Heart left ventricle (tissue), 16 donors: ENCODE measurements around the gene GPR151. TPM values are rescaled to one million over a fixed set of nuclear protein-coding genes. Genes with fewer than 3 reads are reported as not detected.

ENCODE experiments used
- ATAC-seq, 4 donors: fragments of 200-7000 bp; cut with Tn5 transposase; one replicate each; pipeline ENCODE4 v1.9.1; 2020 to 2022; ENCODE audit warnings: moderate library complexity in 4 of 4, mild to moderate bottlenecking in 3 of 4, moderate number of reproducible peaks in 1 of 4
- DNase-seq, 5 donors: peaks; one replicate each; pipeline ENCODE4 v3.0.0-alpha.2; 2020
- H3K27ac ChIP-seq, 12 donors: fragments of 200-600 bp; sonication (generic) in 4 of 12; one replicate each; pipeline versions ENCODE4 v1.5.0 to v1.8.0; 2016 to 2022; ENCODE audit warnings: mild to moderate bottlenecking in 2 of 12
- H3K27me3 ChIP-seq, 9 donors: fragments of 200-600 bp; sonication (generic) in 2 of 9; one replicate each; pipeline versions ENCODE4 v1.5.1 to v1.8.0; 2016 to 2022; ENCODE audit warnings: mild to moderate bottlenecking in 3 of 9
- H3K36me3 ChIP-seq, 9 donors: fragments of 200-600 bp; sonication (generic) in 2 of 9; one replicate each; pipeline versions ENCODE4 v1.5.0 to v1.8.0; 2018 to 2022; ENCODE audit warnings: mild to moderate bottlenecking in 2 of 9
- H3K4me1 ChIP-seq, 12 donors: fragments of 200-600 bp; sonication (generic) in 4 of 12; one replicate each; pipeline versions ENCODE4 v1.5.0 to v1.8.0; 2016 to 2022; ENCODE audit warnings: mild to moderate bottlenecking in 3 of 12
- H3K4me3 ChIP-seq, 12 donors: fragments of 200-600 bp; sonication (generic) in 4 of 12; one replicate each; pipeline versions ENCODE4 v1.5.0 to v1.8.0; 2017 to 2022; ENCODE audit warnings: mild to moderate bottlenecking in 9 of 12, moderate library complexity in 4 of 12
- H3K9me3 ChIP-seq, 12 donors: fragments of 200-600 bp; sonication (generic) in 4 of 12; one replicate each; pipeline versions ENCODE4 v1.5.0 to v1.8.0; 2016 to 2022; ENCODE audit warnings: mild to moderate bottlenecking in 1 of 12
- POLR2A ChIP-seq, 2 donors: fragments of 450-650 bp; IDR thresholded peaks; one replicate each; pipeline ENCODE4 v1.6.1; 2017; ENCODE audit warnings: antibody characterized with exemption in 2 of 2, mild to moderate bottlenecking in 2 of 2, moderate library complexity in 2 of 2
- WGBS, 4 donors: extraction: QIAGEN DNeasy Blood & Tissue Kit in 2 of 4; methylation state at CpG; one replicate each; pipeline versions ENCODE4 v1.1.5 to v1.1.7; 2013 to 2018; 5-methylcytosine and 5-hydroxymethylcytosine counted together
- intact Hi-C, 10 donors: fragments of 100-400 bp; cut with DNase I; formaldehyde crosslinking; loops; one replicate each; pipeline versions ENCODE4 v1.11.1 to v1.14.2; 2022
- polyA plus RNA-seq, 2 donors: library from polyadenylated mRNA; stranded (reverse); fragments of 200-250 nt; gene quantifications; one replicate each; pipeline ENCODE4 v1.2.3, GENCODE V29; 2013
- total RNA-seq, 9 donors: library from RNA; depleted of rRNA in 2 of 9; stranded (reverse); fragments of >200 nt in 2 of 9; fragmentation: NEBNext Ultra II Directional in 3 of 9; extraction: Animal tissue kit (Norgen Biotek cat#: 25700) in 3 of 9; gene quantifications; one replicate each; pipeline versions ENCODE4 v1.1.0 to v1.2.4, GENCODE V29; 2016 to 2023
- TF ChIP-seq, protein P1 (sequence below), 12 donors: fragments of 200-600 bp; sonication (generic) in 4 of 12; IDR thresholded peaks; one replicate each; pipeline versions ENCODE4 v1.5.0 to v1.8.0; 2018 to 2022; ENCODE audit warnings: antibody characterized with exemption in 12 of 12, mild to moderate bottlenecking in 5 of 12
- donor health status: ischemic (EF 13 %, LVEDD 7.1; RV severe dilation, severe dysfunction).
- donor health status: healthy with polysubstance abuse.
- donor health status: DM: no; HTN: yes; CAD: no.
- donor health status: DM: no; HTN: no; CAD: no.
- donor health status: ischemic (EF 25% LVEDD 6.9; RV normal size, moderate dysfunction).
- donor health status: ischemic (EF 25% LVEDD 5.7; RV mildly dilated, moderate dysfunction).
- donor health status: healthy.
- donor health status: DM: yes; HTN: yes; CAD: no.
- donor health status: ischemic (EF 35%, LVEDD 5.7; RV mildly dilated, moderate dysfunction).
- donor health status: nonischemic (EF 11% LVEDD 7.7; RV severe dilation, severe dysfunction).
- donor health status: DM: yes; HTN: yes; CAD: no.
- donor health status: PGD.
- donor health status: ischemic (EF 29% LVEDD 5.4; RV normal size, mild dysfunction).
- donor health status: nonischemic (EF 23%, LVEDD 6.1; RV moderate dilation, normal function).

GPR151 gene
- total and polyA plus RNA-seq, 11 donors: not detected

GRCh38 chr5:146540414-146540813 is 24.4 kb upstream of the GPR151 start:
- intact Hi-C loops: loop anchor here in 7 of 10 donors (2.0 to 5.0 kb wide), 3 partner anchors 426 to 647 kb away; no protein-coding TSS in a partner anchor
- H3K27ac ChIP-seq: no peak overlapping the region
- ATAC-seq: no peak
- no peak overlapping the region for H3K4me3 ChIP-seq
- no peaks in the 10 kb centered on the region for H3K36me3 ChIP-seq
- DNase-seq: no peak
- no peaks in the 10 kb centered on the region for H3K9me3 ChIP-seq
- WGBS, 4 donors: 73 to 95% (median 78%) methylated on average over 2 of the region's 2 CpGs
- peaks cover 0 to 8% (median 0%) of the 10 kb centered on the region in 12 donors for H3K4me1 ChIP-seq
- H3K27me3 ChIP-seq: no peaks in the 10 kb centered on the region
- TF ChIP-seq POLR2A (IDR thresholded peaks at IDR 0.05): no peak
- TF ChIP-seq, protein P1, sequence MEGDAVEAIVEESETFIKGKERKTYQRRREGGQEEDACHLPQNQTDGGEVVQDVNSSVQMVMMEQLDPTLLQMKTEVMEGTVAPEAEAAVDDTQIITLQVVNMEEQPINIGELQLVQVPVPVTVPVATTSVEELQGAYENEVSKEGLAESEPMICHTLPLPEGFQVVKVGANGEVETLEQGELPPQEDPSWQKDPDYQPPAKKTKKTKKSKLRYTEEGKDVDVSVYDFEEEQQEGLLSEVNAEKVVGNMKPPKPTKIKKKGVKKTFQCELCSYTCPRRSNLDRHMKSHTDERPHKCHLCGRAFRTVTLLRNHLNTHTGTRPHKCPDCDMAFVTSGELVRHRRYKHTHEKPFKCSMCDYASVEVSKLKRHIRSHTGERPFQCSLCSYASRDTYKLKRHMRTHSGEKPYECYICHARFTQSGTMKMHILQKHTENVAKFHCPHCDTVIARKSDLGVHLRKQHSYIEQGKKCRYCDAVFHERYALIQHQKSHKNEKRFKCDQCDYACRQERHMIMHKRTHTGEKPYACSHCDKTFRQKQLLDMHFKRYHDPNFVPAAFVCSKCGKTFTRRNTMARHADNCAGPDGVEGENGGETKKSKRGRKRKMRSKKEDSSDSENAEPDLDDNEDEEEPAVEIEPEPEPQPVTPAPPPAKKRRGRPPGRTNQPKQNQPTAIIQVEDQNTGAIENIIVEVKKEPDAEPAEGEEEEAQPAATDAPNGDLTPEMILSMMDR (IDR thresholded peaks at IDR 0.05): no peak

DNA sequence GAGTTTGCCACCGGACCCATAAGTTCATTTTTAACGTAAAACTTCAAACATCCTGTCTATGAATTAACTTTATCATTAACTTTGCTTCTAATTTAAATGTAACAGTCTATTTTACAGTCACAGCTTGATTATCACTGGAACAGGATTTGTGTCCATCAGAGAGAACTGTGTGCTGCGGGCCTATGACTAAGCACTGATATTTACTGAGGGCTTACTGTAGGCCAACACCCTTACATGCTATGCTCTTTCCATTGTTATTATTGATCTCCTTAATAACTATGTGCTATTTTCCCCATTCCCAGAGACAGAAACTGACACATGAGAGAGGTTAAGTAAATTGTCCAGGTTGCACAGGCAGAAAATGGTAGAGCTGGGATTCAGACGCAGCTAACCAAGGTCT is 24.0 kb upstream of the GPR151 start:
- no peak for ATAC-seq

DNA sequence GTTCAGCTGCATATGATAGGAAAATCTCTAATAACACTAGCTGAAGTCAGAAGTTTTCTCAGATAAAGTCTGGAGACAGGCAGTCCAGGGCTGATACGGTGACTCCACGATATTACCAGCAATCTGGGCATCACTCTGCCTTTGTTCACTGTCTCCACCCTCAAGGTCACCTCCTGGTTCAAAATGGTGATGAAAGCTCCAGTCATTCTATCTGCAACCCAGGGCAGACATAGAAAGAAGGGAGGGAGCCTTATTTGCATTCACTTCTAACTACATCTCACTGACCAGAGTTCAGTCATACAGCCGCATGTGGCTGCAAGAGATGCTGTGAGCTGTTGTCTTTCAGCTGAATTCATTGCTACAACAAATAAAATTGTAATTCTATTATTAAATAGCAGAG is 22.4 kb upstream of the GPR151 start:
- Histone ChIP-seq H3K27me3 (no peaks in the 10 kb centered on the region), H3K4me1 (peaks cover 0 to 8% (median 0%) of the 10 kb centered on the region in 12 donors), H3K27ac (no peak overlapping the region), H3K36me3 (no peaks in the 10 kb centered on the region), H3K4me3 (no peak overlapping the region), H3K9me3 (no peaks in the 10 kb centered on the region)
- ATAC-seq: no peak
- WGBS, 4 donors: 39 to 75% (median 55%) methylated on average over 3 of the region's 3 CpGs
- no peak for DNase-seq
- intact Hi-C loops: no loop called here
- TF ChIP-seq, protein P1 (IDR thresholded peaks at IDR 0.05): no peak
- no peak for TF ChIP-seq POLR2A (IDR thresholded peaks at IDR 0.05)

More for the DNA sequence above, 24.0 kb upstream of the GPR151 start:
- intact Hi-C loops: loop anchor here in 7 of 10 donors (2.0 to 5.0 kb wide), 3 partner anchors 427 to 647 kb away; no protein-coding TSS in a partner anchor
- peaks cover 0 to 8% (median 0%) of the 10 kb centered on the region in 12 donors for H3K4me1 ChIP-seq
- H3K9me3 ChIP-seq: no peaks in the 10 kb centered on the region
- TF ChIP-seq, protein P1 (IDR thresholded peaks at IDR 0.05): no peak
- TF ChIP-seq POLR2A (IDR thresholded peaks at IDR 0.05): no peak
- no peak overlapping the region for H3K4me3 ChIP-seq
- H3K36me3 ChIP-seq: no peaks in the 10 kb centered on the region
- H3K27ac ChIP-seq: no peak overlapping the region
- no peaks in the 10 kb centered on the region for H3K27me3 ChIP-seq
- DNase-seq: no peak
- 90 to 96% (median 94%) methylated on average over 4 of the region's 4 CpGs for WGBS, 4 donors

GRCh38 chr5:146533882-146534281 is 17.9 kb upstream of the GPR151 start:
- no peaks in the 10 kb centered on the region for H3K36me3 ChIP-seq
- no peak overlapping the region for H3K4me3 ChIP-seq
- no peak for ATAC-seq
- no peaks in the 10 kb centered on the region for H3K4me1 ChIP-seq
- whole genome bisulfite sequencing, 4 donors: 0% methylated on average over 1 of the region's 1 CpG
- H3K27me3 ChIP-seq: no peaks in the 10 kb centered on the region
- no peaks in the 10 kb centered on the region for H3K9me3 ChIP-seq
- no peak overlapping the region for H3K27ac ChIP-seq
- intact Hi-C loops: loop anchor here in 5 of 10 donors (2.0 to 5.0 kb wide), 3 partner anchors 433 to 655 kb away; no protein-coding TSS in a partner anchor
- no peak for DNase-seq
- TF ChIP-seq, protein P1 (IDR thresholded peaks at IDR 0.05): no peak
- TF ChIP-seq POLR2A (IDR thresholded peaks at IDR 0.05): no peak
